22Rv1 (cell line): ENCODE results near the gene ELOVL7.

ENCODE experiments used
- ZFX ChIP-seq: fragments of 450-650 bp; IDR thresholded peaks from 2 replicates; pipeline ENCODE4 v1.6.1; 2017; ENCODE audit warnings: antibody characterized with exemption, borderline replicate concordance
- TF ChIP-seq, protein P1 (sequence below): fragments of 450-650 bp; IDR thresholded peaks from 2 replicates; pipeline ENCODE4 v1.5.1; 2017; ENCODE audit warnings: mild to moderate bottlenecking

DNA sequence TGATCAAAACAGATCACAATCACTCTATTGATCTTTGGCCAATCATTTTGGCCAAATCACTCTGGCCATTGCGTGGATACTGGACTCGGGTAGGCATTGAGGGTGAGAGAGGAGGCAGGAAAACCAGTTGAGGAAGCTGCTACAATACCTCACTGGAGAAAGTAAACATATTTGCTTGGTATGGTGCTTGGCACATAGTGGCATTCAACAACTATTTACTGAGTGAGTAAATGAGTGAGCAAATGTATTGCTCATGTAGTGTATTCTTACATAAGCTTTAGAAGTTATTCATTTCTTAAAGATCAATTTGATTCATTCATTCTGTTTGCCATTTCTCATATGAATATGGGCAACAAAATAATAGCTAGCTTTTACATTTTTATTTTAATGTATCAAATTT is 140.1 kb downstream of the ELOVL7 start:
- TF ChIP-seq, protein P1, sequence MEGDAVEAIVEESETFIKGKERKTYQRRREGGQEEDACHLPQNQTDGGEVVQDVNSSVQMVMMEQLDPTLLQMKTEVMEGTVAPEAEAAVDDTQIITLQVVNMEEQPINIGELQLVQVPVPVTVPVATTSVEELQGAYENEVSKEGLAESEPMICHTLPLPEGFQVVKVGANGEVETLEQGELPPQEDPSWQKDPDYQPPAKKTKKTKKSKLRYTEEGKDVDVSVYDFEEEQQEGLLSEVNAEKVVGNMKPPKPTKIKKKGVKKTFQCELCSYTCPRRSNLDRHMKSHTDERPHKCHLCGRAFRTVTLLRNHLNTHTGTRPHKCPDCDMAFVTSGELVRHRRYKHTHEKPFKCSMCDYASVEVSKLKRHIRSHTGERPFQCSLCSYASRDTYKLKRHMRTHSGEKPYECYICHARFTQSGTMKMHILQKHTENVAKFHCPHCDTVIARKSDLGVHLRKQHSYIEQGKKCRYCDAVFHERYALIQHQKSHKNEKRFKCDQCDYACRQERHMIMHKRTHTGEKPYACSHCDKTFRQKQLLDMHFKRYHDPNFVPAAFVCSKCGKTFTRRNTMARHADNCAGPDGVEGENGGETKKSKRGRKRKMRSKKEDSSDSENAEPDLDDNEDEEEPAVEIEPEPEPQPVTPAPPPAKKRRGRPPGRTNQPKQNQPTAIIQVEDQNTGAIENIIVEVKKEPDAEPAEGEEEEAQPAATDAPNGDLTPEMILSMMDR = no peak
- no peak for TF ChIP-seq ZFX
